HS-5 (cell line): ENCODE results near the gene QRFP.

Experiments used
- DNase-seq: peaks from one replicate; pipeline ENCODE4 v3.0.0-alpha.2; 2012; ENCODE audit warnings: low read depth

The QRFP gene

GRCh38 chr9:130933114-130934046 lies 36.8 kb upstream of the QRFP start:
- no peak for DNase-seq

DNA sequence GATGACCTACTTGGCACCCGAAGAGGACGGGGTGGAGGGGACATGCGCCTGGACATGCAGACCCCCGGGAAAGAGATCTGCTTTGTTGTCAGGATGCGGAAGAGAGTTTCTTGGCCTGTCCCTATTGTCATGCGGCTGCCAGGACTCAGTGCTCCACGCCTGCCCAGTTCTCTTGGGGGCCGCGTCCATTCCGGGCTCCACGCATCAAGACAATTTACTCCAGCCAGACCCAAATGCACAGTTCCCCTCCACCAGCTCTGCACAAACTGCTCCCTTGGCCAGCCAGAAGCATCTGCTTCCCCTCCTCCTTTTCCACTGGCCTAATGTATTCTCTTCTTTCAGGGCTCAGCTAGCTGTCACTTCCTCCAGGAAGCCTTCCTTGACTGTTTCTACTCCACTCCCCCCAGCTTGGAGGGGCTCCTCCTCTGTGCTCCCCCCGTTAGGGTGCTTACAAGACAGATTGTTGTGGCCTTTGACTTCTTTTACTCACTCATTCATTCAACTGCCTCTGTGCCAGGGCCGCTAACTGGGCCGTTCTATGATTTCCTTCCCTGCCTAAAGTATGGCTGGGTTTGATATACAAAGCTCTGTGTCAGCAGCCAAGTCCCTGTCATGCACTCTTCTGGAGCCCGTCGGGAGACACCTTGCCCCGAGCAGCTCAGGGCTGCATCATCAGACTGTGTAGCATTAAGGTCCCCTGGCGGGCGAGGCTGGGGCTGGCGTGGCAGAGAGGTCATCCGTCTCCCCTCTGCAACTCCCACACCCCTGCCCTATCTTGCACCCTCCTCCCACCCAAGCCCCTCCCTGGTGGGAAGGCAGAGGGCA lies 35.9 kb upstream of the QRFP start:
- no peak for DNase-seq

- no peak for DNase-seq
Observed at GRCh38 chr9:130931508-130932254, 35.1 kb upstream of the QRFP start.

DNA sequence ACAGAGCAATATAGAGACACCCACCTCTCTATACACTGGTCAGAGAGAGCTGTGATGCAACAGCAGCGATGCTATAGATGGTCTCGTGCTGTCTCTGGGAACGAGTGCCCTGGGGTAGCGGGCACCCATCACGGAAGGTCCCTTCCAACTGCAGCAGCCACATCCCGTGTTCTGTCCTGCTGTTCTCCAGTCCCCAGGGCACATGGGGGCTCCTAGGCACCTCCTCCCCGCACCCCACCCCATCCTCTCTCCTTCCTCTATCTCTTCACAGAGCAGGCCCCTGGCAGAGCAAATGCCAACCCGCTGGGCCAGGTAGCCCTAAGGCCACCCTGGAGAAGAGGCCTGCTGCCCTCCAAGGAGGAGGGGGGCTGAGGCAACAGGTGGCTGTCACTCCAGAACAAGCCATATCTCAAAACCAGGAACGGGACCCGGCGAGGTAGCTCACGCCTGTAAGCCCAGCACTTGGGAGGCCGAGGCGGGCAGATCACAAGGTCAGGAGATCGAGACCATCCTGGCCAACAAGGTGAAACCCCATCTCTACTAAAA lies 34.3 kb upstream of the QRFP start:
- DNase-seq, result no peak

GRCh38 chr9:130930132-130930803 lies 33.7 kb upstream of the QRFP start:
- no peak for DNase-seq

- DNase-seq, result no peak
Observed at GRCh38 chr9:130929571-130930038, 33.0 kb upstream of the QRFP start.

GRCh38 chr9:130927995-130928900 lies 31.6 kb upstream of the QRFP start:
- DNase-seq, result no peak

- no peak for DNase-seq
Observed at GRCh38 chr9:130927338-130927737, 30.7 kb upstream of the QRFP start.

GRCh38 chr9:130925050-130925678 lies 28.6 kb upstream of the QRFP start:
- no peak for DNase-seq

- DNase-seq, result no peak
Observed at GRCh38 chr9:130924448-130924788, 27.8 kb upstream of the QRFP start.

- no peak for DNase-seq
Observed at GRCh38 chr9:130923611-130924447, 27.2 kb upstream of the QRFP start.

DNA sequence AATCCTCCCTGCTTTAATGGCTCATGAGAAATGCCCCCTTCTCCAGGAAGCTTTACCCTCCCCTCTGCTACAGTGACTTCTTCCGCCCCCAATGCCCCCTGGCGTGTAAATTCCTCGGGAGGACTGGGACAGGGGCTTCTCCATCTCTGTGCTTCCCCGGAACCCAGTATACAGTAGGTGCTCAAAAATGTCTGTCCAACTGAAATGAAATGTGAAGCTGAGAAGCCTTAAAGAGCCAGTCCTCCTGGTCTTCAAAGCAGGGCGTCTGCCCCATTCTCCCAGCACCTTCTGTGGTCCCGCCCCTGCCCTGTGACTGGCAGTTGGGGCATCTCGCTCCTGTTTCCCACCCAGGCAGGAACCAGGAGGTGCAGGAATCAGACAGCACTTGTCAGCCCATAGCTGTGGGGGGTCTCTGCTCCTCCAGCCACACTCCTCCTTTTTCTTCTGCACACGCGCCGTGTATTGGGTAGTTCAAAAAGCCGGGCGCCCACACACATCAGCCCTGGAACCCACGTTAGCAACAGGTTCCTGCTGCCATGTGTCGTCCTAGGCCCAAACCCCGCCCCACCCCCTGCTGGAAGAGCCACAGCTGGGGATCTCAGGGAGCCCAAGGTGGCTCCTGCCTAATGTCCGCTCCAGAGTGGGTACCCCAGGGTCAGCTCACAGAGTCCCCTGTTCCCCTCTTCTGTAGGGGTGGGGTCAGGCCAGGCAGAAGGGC lies 26.4 kb upstream of the QRFP start:
- DNase-seq, result no peak

- DNase-seq, result no peak
Observed at GRCh38 chr9:130921989-130922892, 25.6 kb upstream of the QRFP start.

DNA sequence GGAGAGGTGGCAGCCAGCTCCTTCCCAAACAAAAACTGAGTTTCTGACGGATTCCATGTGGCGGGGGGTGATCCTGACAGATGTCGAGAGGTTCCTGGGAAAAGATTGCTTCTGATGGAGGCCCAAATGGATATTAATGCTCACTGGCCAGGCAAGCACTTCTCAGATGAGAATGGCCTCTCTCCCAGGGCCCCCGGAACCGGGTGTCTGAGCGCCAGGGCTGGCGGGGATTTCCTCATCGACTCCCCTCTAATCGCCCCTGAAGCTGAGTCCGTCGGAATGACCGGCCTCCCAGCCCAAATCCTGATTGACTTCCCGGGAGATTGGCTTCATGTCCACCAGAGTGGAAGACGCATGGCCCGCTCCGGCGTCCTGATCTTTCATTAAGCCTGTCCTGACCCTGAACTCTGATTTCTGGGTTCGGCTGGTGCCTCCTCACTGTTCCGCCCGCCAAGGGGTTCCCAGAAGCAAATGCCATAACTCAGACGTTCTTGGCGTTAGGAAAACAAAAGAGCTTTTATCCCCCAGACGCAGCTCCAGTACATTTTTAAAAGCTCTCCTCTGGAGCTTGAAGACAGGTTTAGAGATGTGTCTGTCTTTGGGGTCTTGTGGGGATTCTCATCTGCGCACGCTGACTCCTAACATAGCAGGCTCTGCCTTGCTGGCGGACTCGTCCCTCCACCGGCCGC lies 24.8 kb upstream of the QRFP start:
- DNase-seq, result no peak

DNA sequence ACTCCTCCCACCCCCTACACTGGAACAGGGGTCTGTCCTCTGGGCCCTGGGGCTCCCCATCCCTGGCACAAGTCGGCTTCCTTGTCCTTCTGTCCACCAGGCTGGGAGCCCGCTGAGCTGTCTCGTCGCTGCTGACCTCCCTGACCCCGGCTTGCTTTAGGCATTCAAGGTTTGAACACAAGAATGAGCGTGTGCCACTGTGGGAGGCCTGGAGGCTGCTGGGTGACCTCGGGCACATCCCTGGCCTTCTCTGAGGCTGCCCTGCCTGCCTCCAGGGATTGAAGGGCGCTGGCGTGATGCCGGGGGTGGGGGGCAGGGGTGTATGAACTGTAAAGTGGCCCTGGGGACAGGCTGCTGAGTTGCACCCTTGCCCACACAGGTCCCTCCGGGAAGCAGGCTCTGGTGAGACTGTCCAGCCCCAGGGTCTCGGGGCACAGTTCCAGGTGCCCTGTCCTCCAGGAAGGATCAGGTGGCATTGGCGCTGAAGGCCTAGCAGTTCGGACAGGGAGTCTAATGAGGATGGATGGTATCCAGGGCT lies 24.2 kb upstream of the QRFP start:
- no peak for DNase-seq

GRCh38 chr9:130920233-130920632 lies 23.6 kb upstream of the QRFP start:
- DNase-seq, result no peak
